ENCODE data around the gene TNFRSF11A. TPM values are rescaled to one million over a fixed set of nuclear protein-coding genes. Genes with fewer than 3 reads are reported as not detected.

The TNFRSF11A gene
- total RNA-seq, 1 experiment from 2014 or later, result 2.3 TPM

GRCh38 chr18:62280786-62281185, 44.3 kb upstream of the TNFRSF11A start:
- ChIA-PET POLR2A (interaction anchor here (0.9 to 1.4 kb wide), 2 partner anchors 94 to 302 kb away, joined by 3 read pairs; partner anchors contain the start of genes PIGN and RELCH), CTCF (interaction anchor here (0.7 to 1.5 kb wide), 4 partner anchors 32 to 941 kb away, joined by 3 to 4 read pairs (median 3); no protein-coding TSS in a partner anchor)
- Mint-ChIP-seq H3K4me3 (ENCODE audit: unreplicated experiment) (no peak overlapping the region), H3K36me3 (ENCODE audit: insufficient read depth, unreplicated experiment) (peaks cover 26% of the 10 kb centered on the region), H3K27ac (ENCODE audit: low read depth, unreplicated experiment) (no peak overlapping the region), H3K9me3 (ENCODE audit: unreplicated experiment) (no peaks in the 10 kb centered on the region), H3K27me3 (ENCODE audit: insufficient read depth, unreplicated experiment) (no peaks in the 10 kb centered on the region), H3K4me1 (ENCODE audit: insufficient read depth, unreplicated experiment) (peaks cover 11% of the 10 kb centered on the region)
- TF ChIP-seq CTCF (IDR thresholded peaks at IDR 0.05; ENCODE audit: unreplicated experiment), result no peak
- no TSS peak for BruUV-seq (replicated peaks)
- intact Hi-C loops (cut with micrococcal nuclease), result no loop called here
- DNase-seq (ENCODE audit: unreplicated experiment), result no peak

GRCh38 chr18:62281684-62282083, 43.4 kb upstream of the TNFRSF11A start:
- Mint-ChIP-seq H3K4me1 (ENCODE audit: insufficient read depth, unreplicated experiment) (peaks cover 11% of the 10 kb centered on the region), H3K36me3 (ENCODE audit: insufficient read depth, unreplicated experiment) (peaks cover 26% of the 10 kb centered on the region), H3K9me3 (ENCODE audit: unreplicated experiment) (no peaks in the 10 kb centered on the region), H3K27ac (ENCODE audit: low read depth, unreplicated experiment) (peak overlapping the region; percentile 27), H3K4me3 (ENCODE audit: unreplicated experiment) (no peak overlapping the region), H3K27me3 (ENCODE audit: insufficient read depth, unreplicated experiment) (no peaks in the 10 kb centered on the region)
- peak; percentile 80 for DNase-seq (ENCODE audit: unreplicated experiment)
- TF ChIP-seq CTCF (IDR thresholded peaks at IDR 0.05; ENCODE audit: unreplicated experiment), result no peak
- ChIA-PET CTCF (no interaction called here), POLR2A (interaction anchor here (0.5 kb wide), 1 partner anchor 1496 kb away, joined by 3 read pairs; no protein-coding TSS in a partner anchor)
- intact Hi-C loops (cut with micrococcal nuclease), result no loop called here
- BruUV-seq (replicated peaks), result no TSS peak

GRCh38 chr18:62282188-62282629, 42.9 kb upstream of the TNFRSF11A start:
- peak; percentile 33 for DNase-seq (ENCODE audit: unreplicated experiment)
- CTCF ChIA-PET, result interaction anchor here (1.3 kb wide), 1 partner anchor 98 kb away, joined by 4 read pairs; no protein-coding TSS in a partner anchor
- no peaks in the 10 kb centered on the region for H3K9me3 Mint-ChIP-seq (ENCODE audit: unreplicated experiment)
- H3K36me3 Mint-ChIP-seq (ENCODE audit: insufficient read depth, unreplicated experiment), result peaks cover 26% of the 10 kb centered on the region
- H3K27ac Mint-ChIP-seq (ENCODE audit: low read depth, unreplicated experiment), result peak overlapping the region; percentile 27
- peak overlapping the region; percentile 16 for H3K4me3 Mint-ChIP-seq (ENCODE audit: unreplicated experiment)
- TF ChIP-seq CTCF (IDR thresholded peaks at IDR 0.05; ENCODE audit: unreplicated experiment), result no peak
- POLR2A ChIA-PET, result no interaction called here
- H3K27me3 Mint-ChIP-seq (ENCODE audit: insufficient read depth, unreplicated experiment), result no peaks in the 10 kb centered on the region
- peaks cover 11% of the 10 kb centered on the region for H3K4me1 Mint-ChIP-seq (ENCODE audit: insufficient read depth, unreplicated experiment)
- intact Hi-C loops (cut with micrococcal nuclease), result no loop called here
- no TSS peak for BruUV-seq (replicated peaks)

- TF ChIP-seq CTCF (IDR thresholded peaks at IDR 0.05; ENCODE audit: unreplicated experiment), result no peak
- H3K4me3 Mint-ChIP-seq (ENCODE audit: unreplicated experiment), result no peak overlapping the region
- H3K9me3 Mint-ChIP-seq (ENCODE audit: unreplicated experiment), result no peaks in the 10 kb centered on the region
- peaks cover 11% of the 10 kb centered on the region for H3K4me1 Mint-ChIP-seq (ENCODE audit: insufficient read depth, unreplicated experiment)
- peaks cover 30% of the 10 kb centered on the region for H3K36me3 Mint-ChIP-seq (ENCODE audit: insufficient read depth, unreplicated experiment)
- CTCF ChIA-PET, result no interaction called here
- no TSS peak for BruUV-seq (replicated peaks)
- DNase-seq (ENCODE audit: unreplicated experiment), result no peak
- POLR2A ChIA-PET, result no interaction called here
- intact Hi-C loops (cut with micrococcal nuclease), result no loop called here
- no peak overlapping the region for H3K27ac Mint-ChIP-seq (ENCODE audit: low read depth, unreplicated experiment)
- no peaks in the 10 kb centered on the region for H3K27me3 Mint-ChIP-seq (ENCODE audit: insufficient read depth, unreplicated experiment)
These were observed 40.5 kb upstream of the TNFRSF11A start for GRCh38 chr18:62284637-62285036.
